ENCODE data around the gene RNU6-1. TPM values are rescaled to one million over a fixed set of nuclear protein-coding genes. Genes with fewer than 3 reads are reported as not detected.

RNU6-1 gene
- total RNA-seq, 4 donors from 2014 or later: not detected

GRCh38 chr15:67827562-67828277 is 12.1 kb downstream of the RNU6-1 start:
- TF ChIP-seq CTCF (IDR thresholded peaks at IDR 0.05; ENCODE audit: low read depth): no peak

GRCh38 chr15:67826717-67827561 is 12.9 kb downstream of the RNU6-1 start:
- no peak for TF ChIP-seq CTCF (IDR thresholded peaks at IDR 0.05; ENCODE audit: low read depth)

GRCh38 chr15:67825881-67826716 is 13.7 kb downstream of the RNU6-1 start:
- no peak for TF ChIP-seq CTCF (IDR thresholded peaks at IDR 0.05; ENCODE audit: low read depth)

- no peak for TF ChIP-seq CTCF (IDR thresholded peaks at IDR 0.05; ENCODE audit: low read depth)
Measured at GRCh38 chr15:67824976-67825880, 14.6 kb downstream of the RNU6-1 start, which contains the start of gene SKOR1. TSS of gene SKOR1 (plus strand) at chr15:67825509. CDS start at chr15:67825603, 94 bp downstream.

- no peak for TF ChIP-seq CTCF (IDR thresholded peaks at IDR 0.05; ENCODE audit: low read depth)
Measured at GRCh38 chr15:67824197-67824968, 15.5 kb downstream of the RNU6-1 start.
